ENCODE data around the gene TAF4B. TPM values are rescaled to one million over a fixed set of nuclear protein-coding genes. Genes with fewer than 3 reads are reported as not detected.

The TAF4B gene
- total and polyA plus RNA-seq, 4 donors, result 0.10 to 4.3 (median 0.30) TPM

- Histone ChIP-seq H3K9me3 (ENCODE audit: control insufficient read depth in 4 of 4, low read length in 3 of 4) (no peaks in the 10 kb centered on the region), H3K4me3 (ENCODE audit: low read depth in 1 of 3, low read length in 3 of 3) (no peak overlapping the region), H3K9ac (ENCODE audit: low read depth in 1 of 2, low read length in 2 of 2) (no peak overlapping the region), H3K4me1 (ENCODE audit: control insufficient read depth in 4 of 4, insufficient read depth in 4 of 4, low read length in 3 of 4) (no peaks in the 10 kb centered on the region), H3K36me3 (ENCODE audit: control insufficient read depth in 4 of 4, insufficient read depth in 3 of 4, low read depth in 1 of 4, low read length in 3 of 4) (no peaks in the 10 kb centered on the region), H3K27ac (ENCODE audit: low read depth in 1 of 2, low read length in 2 of 2) (no peak overlapping the region), H3K27me3 (ENCODE audit: control insufficient read depth in 4 of 4, insufficient read depth in 4 of 4, low read length in 3 of 4) (no peaks in the 10 kb centered on the region)
- TF ChIP-seq FOXA1 (IDR thresholded peaks at IDR 0.05) (no peak), REST (IDR thresholded peaks at IDR 0.05) (no peak), NR2F2 (IDR thresholded peaks at IDR 0.05) (no peak), YY1 (IDR thresholded peaks at IDR 0.05) (no peak), SP1 (IDR thresholded peaks at IDR 0.05) (no peak), CTCF (IDR thresholded peaks at IDR 0.05; ENCODE audit: low read depth, low read length, missing input control) (no peak), RXRA (IDR thresholded peaks at IDR 0.05) (no peak), ZBTB33 (IDR thresholded peaks at IDR 0.05) (no peak)
- no peak for DNase-seq (ENCODE audit: low spot score)
- 89% methylated on average over 16 of the region's 16 CpGs for WGBS
Observed at GRCh38 chr18:26407736-26408601, 181.7 kb downstream of the TAF4B start.

GRCh38 chr18:26409091-26409490 is 182.8 kb downstream of the TAF4B start:
- Histone ChIP-seq H3K9ac (ENCODE audit: low read depth in 1 of 2, low read length in 2 of 2) (no peak overlapping the region), H3K36me3 (ENCODE audit: control insufficient read depth in 4 of 4, insufficient read depth in 3 of 4, low read depth in 1 of 4, low read length in 3 of 4) (no peaks in the 10 kb centered on the region), H3K4me3 (ENCODE audit: low read depth in 1 of 3, low read length in 3 of 3) (no peak overlapping the region), H3K27me3 (ENCODE audit: control insufficient read depth in 4 of 4, insufficient read depth in 4 of 4, low read length in 3 of 4) (no peaks in the 10 kb centered on the region), H3K27ac (ENCODE audit: low read depth in 1 of 2, low read length in 2 of 2) (no peak overlapping the region), H3K4me1 (ENCODE audit: control insufficient read depth in 4 of 4, insufficient read depth in 4 of 4, low read length in 3 of 4) (no peaks in the 10 kb centered on the region), H3K9me3 (ENCODE audit: control insufficient read depth in 4 of 4, low read length in 3 of 4) (no peaks in the 10 kb centered on the region)
- DNase-seq (ENCODE audit: low spot score), result no peak
- WGBS, result 76% methylated on average over 4 of the region's 4 CpGs
- TF ChIP-seq YY1 (IDR thresholded peaks at IDR 0.05), result no peak
